Spleen (tissue), 11 donors: ENCODE results near the gene LRP10. TPM values are rescaled to one million over a fixed set of nuclear protein-coding genes. Genes with fewer than 3 reads are reported as not detected.
A peak's percentile ranks its signal among the peaks of the same experiment; 100 is the strongest.

Experiments
- DNase-seq: peaks from one replicate; pipeline ENCODE4 v3.0.0-alpha.2; 2020
- H3K27ac ChIP-seq, 8 donors: fragments of 200-600 bp; sonication (generic) in 7 of 8; 1 replicate in 4 of 8; 2 replicates in 4 of 8; pipeline versions ENCODE4 v1.5.0 to v1.8.0; 2016 to 2021; ENCODE audit warnings: inconsistent platforms in 4 of 8, mild to moderate bottlenecking in 4 of 8, moderate library complexity in 1 of 8
- H3K27me3 ChIP-seq, 7 donors: fragments of 200-600 bp; sonication (generic) in 6 of 7; replicated peaks in 1 of 7; 1 replicate in 4 of 7; 2 replicates in 3 of 7; pipeline versions ENCODE4 v1.5.0 to v1.8.0; 2016 to 2021; ENCODE audit warnings: inconsistent platforms in 3 of 7, mild to moderate bottlenecking in 1 of 7
- H3K36me3 ChIP-seq, 6 donors: fragments of 200-600 bp; sonication (generic) in 5 of 6; 1 replicate in 4 of 6; 2 replicates in 2 of 6; pipeline versions ENCODE4 v1.5.0 to v1.8.0; 2016 to 2021; ENCODE audit warnings: inconsistent platforms in 2 of 6
- H3K4me1 ChIP-seq, 6 donors: fragments of 200-600 bp; sonication (generic) in 5 of 6; 1 replicate in 3 of 6; 2 replicates in 3 of 6; pipeline versions ENCODE4 v1.5.0 to v1.8.0; 2016 to 2021; ENCODE audit warnings: inconsistent platforms in 3 of 6
- H3K4me3 ChIP-seq, 8 donors: fragments of 200-600 bp; sonication (generic) in 7 of 8; 1 replicate in 4 of 8; 2 replicates in 4 of 8; pipeline versions ENCODE4 v1.5.0 to v1.8.0; 2016 to 2021; ENCODE audit warnings: inconsistent platforms in 4 of 8, mild to moderate bottlenecking in 4 of 8, moderate library complexity in 2 of 8
- H3K9me3 ChIP-seq, 8 donors: fragments of 200-600 bp; sonication (generic) in 7 of 8; 1 replicate in 4 of 8; 2 replicates in 4 of 8; pipeline versions ENCODE4 v1.5.0 to v1.8.0; 2016 to 2021; ENCODE audit warnings: inconsistent platforms in 4 of 8
- CTCF ChIP-seq, 11 experiments: fragments of 200-600 bp in 7 of 11; fragments of 450-650 bp in 4 of 11; sonication (generic) in 4 of 11; IDR thresholded peaks in 8 of 11; conservative IDR thresholded peaks in 3 of 11; 1 replicate in 7 of 11; 2 replicates in 4 of 11; pipeline versions ENCODE4 v1.4.0 to v1.8.0; 2016 to 2021; ENCODE audit warnings: antibody characterized with exemption in 11 of 11, inconsistent platforms in 4 of 11, mild to moderate bottlenecking in 1 of 11
- POLR2A ChIP-seq, 3 donors: fragments of 450-650 bp; IDR thresholded peaks; one replicate each; pipeline ENCODE4 v1.5.1; 2017; ENCODE audit warnings: antibody characterized with exemption in 3 of 3, mild to moderate bottlenecking in 1 of 3
- POLR2AphosphoS5 ChIP-seq, 3 donors: sonication (generic); formaldehyde crosslinking; IDR thresholded peaks; one replicate each; pipeline ENCODE4 v1.5.1; 2017; ENCODE audit warnings: antibody characterized with exemption in 3 of 3
- WGBS, 5 donors: extraction: QIAGEN DNeasy Blood & Tissue Kit in 3 of 5; methylation state at CpG; one replicate each; pipeline versions ENCODE4 v1.1.5 to v1.1.7; 2013 to 2018; 5-methylcytosine and 5-hydroxymethylcytosine counted together
- intact Hi-C: fragments of 100-400 bp; cut with DNase I; formaldehyde crosslinking; loops from one replicate; pipeline ENCODE4 v1.15.0; 2023; ENCODE audit warnings: low total_unique reads
- polyA plus RNA-seq, 3 donors: library from polyadenylated mRNA; stranded (reverse); fragments of 200-250 nt; gene quantifications; one replicate each; pipeline ENCODE4 v1.2.1, GENCODE V29; 2013
- total RNA-seq, 7 donors: library from RNA; depleted of rRNA in 3 of 7; stranded (reverse); fragments of >200 nt in 3 of 7; fragmentation: NEBNext Ultra II Directional in 4 of 7; extraction: Animal tissue kit (Norgen Biotek cat#: 25700) in 4 of 7; gene quantifications; one replicate each; pipeline versions ENCODE4 v1.1.0 to v1.2.1, GENCODE V29; 2016 to 2021
- donor health status: healthy with polysubstance abuse.
- donor health status: DM: no; HTN: no; CAD: no; lungs with moderate emphysema.
- donor health status: DM: no; HTN: no; CAD: no.
- donor health status: Bipolar disorder and iron deficiency.
- donor health status: healthy.
- donor health status: DM: no; HTN: no; CAD: no.
- donor health status: DM: yes; HTN: yes; CAD: no.

Gene LRP10
- total and polyA plus RNA-seq, 10 donors, result 7.9 to 205 (median 105) TPM

- Histone ChIP-seq H3K27me3 (peaks cover 0 to 20% (median 0%) of the 10 kb centered on the region in 7 donors), H3K4me3 (peak overlapping the region in 5 of 8 donors; percentile 52 to 74 (median 56)), H3K4me1 (peaks cover 15 to 75% (median 45%) of the 10 kb centered on the region in 6 donors), H3K36me3 (peaks cover 0 to under 1% (median 0%) of the 10 kb centered on the region in 6 donors), H3K27ac (peak overlapping the region in 4 of 8 donors; percentile 80 to 88 (median 83)), H3K9me3 (no peaks in the 10 kb centered on the region)
- intact Hi-C loops, result no loop called here
- TF ChIP-seq POLR2AphosphoS5 (IDR thresholded peaks at IDR 0.05), result no peak
- TF ChIP-seq CTCF (IDR thresholded peaks at IDR 0.05 in 8 of 11, conservative IDR thresholded peaks at IDR 0.05 in 3 of 11), result no peak
- WGBS, 5 donors, result 94 to 95% (median 94%) methylated on average over 21 of the region's 21 CpGs
- peak; percentile 78 for DNase-seq
Measured at GRCh38 chr14:22885975-22886374, 14.4 kb downstream of the LRP10 start.

DNA sequence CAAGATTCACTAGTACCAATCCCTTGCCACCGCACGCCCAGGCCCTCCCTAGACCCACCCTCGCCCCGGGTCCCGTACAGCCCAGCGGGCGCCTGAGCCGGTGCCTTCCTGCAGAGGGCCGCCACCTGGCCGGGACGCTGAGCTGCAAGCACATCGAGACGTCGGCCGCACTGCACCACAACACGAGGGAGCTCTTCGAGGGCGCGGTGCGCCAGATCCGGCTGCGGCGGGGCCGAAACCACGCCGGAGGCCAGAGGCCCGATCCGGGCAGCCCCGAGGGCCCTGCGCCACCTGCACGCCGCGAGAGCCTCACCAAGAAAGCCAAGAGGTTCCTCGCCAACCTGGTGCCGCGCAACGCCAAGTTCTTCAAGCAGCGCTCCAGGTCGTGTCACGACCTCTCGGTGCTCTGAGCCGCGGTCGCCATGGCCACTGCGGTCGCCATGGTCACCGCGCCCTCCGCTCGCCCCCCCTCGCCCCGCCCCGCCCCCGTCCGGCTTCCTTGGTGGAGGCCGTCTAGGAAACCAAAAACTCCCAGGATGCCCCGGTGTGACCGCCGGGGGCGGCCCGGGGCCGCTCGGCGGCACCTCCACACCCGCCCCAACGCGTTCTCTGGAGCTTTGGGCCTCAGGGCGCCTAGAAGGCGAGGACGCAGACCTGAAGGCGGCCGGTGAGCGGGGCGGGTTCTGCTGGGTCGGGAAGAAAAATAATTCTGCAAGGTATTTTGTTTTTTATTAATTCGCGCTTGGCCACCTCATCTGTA is 15.1 kb downstream of the LRP10 start:
- intact Hi-C loops, result no loop called here

GRCh38 chr14:22887260-22887989 is 15.9 kb downstream of the LRP10 start:
- TF ChIP-seq POLR2AphosphoS5 (IDR thresholded peaks at IDR 0.05) (peak in 1 of 3 donors; percentile 65), CTCF (IDR thresholded peaks at IDR 0.05 in 8 of 11, conservative IDR thresholded peaks at IDR 0.05 in 3 of 11) (no peak)
- no peaks in the 10 kb centered on the region for H3K9me3 ChIP-seq
- DNase-seq, result no peak
- peaks cover 0 to 16% (median 0%) of the 10 kb centered on the region in 7 donors for H3K27me3 ChIP-seq
- H3K4me1 ChIP-seq, result peaks cover 13 to 65% (median 40%) of the 10 kb centered on the region in 6 donors
- peaks cover 0 to 3% (median 0%) of the 10 kb centered on the region in 6 donors for H3K36me3 ChIP-seq
- H3K27ac ChIP-seq, result peak overlapping the region; percentile 61 to 88 (median 82)
- intact Hi-C loops, result no loop called here
- WGBS, 5 donors, result 26 to 31% (median 28%) methylated on average over 11 of the region's 11 CpGs
- H3K4me3 ChIP-seq, result peak overlapping the region; percentile 28 to 74 (median 54)

More for the DNA sequence above, 15.1 kb downstream of the LRP10 start:
- no peaks in the 10 kb centered on the region for H3K9me3 ChIP-seq
- peak overlapping the region; percentile 61 to 88 (median 82) for H3K27ac ChIP-seq
- H3K27me3 ChIP-seq, result peaks cover 0 to 20% (median 0%) of the 10 kb centered on the region in 7 donors
- DNase-seq, result peak; percentile 94
- peak overlapping the region; percentile 28 to 74 (median 54) for H3K4me3 ChIP-seq
- TF ChIP-seq POLR2AphosphoS5 (IDR thresholded peaks at IDR 0.05) (peak; percentile 56 to 76 (median 73)), POLR2A (IDR thresholded peaks at IDR 0.05) (peak in 1 of 3 donors; percentile 14), CTCF (IDR thresholded peaks at IDR 0.05 in 8 of 11, conservative IDR thresholded peaks at IDR 0.05 in 3 of 11) (peak in 8 of 11 experiments; percentile 9 to 38 (median 18))
- H3K4me1 ChIP-seq, result peaks cover 15 to 73% (median 45%) of the 10 kb centered on the region in 6 donors
- no peaks in the 10 kb centered on the region for H3K36me3 ChIP-seq
- 3 to 9% (median 4%) methylated on average over 20 to 77 of the region's 77 CpGs for WGBS, 5 donors
